GM12801 (cell line): ENCODE measurements around the gene SNN.

ENCODE experiments used
- CTCF ChIP-seq: IDR thresholded peaks from one replicate; pipeline ENCODE4 v1.5.1; 2011; ENCODE audit warnings: control low read depth; ENCODE audit not compliant: insufficient read length; ENCODE audit errors: extremely low read depth

SNN gene

GRCh38 chr16:11677959-11678881 is 10.0 kb downstream of the SNN start:
- TF ChIP-seq CTCF, result no peak

- TF ChIP-seq CTCF, result no peak
Observed at GRCh38 chr16:11679250-11679649, 11.0 kb downstream of the SNN start.

- TF ChIP-seq CTCF, result no peak
Observed at GRCh38 chr16:11679941-11680911, 12.0 kb downstream of the SNN start.

GRCh38 chr16:11681556-11681955 is 13.3 kb downstream of the SNN start:
- TF ChIP-seq CTCF, result no peak

GRCh38 chr16:11681976-11682654 is 13.9 kb downstream of the SNN start:
- no peak for TF ChIP-seq CTCF

GRCh38 chr16:11682655-11683096 is 14.4 kb downstream of the SNN start:
- TF ChIP-seq CTCF, result no peak
